Measurements from ENCODE around the gene PCSK6. TPM values are rescaled to one million over a fixed set of nuclear protein-coding genes. Genes with fewer than 3 reads are reported as not detected.

The PCSK6 gene
- total RNA-seq, 3 donors from 2014 or later (not counting 1 experiment from before 2014, with no cell fraction given), result 1.5 to 2.4 (median 2.4) TPM

DNA sequence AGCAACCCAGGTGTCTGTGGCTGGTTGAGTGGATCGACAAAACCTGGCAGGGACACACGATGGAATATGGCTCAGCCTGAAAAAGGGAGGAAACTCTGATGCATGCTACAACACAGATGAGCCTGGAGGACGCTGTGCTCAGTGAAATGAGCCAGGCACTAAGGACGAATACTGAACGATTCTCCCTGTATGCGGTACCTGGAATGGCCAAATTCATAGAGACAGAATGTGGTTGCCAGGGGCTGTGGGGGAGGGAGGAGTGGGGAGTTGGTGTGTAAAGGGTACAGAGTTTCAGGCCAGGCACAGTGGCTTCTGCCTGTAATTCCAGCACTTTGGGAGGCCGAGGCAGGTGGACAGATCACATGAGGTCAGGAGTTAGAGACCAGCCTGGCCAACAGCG lies 35.1 kb downstream of the PCSK6 start:
- Mint-ChIP-seq H3K27ac (no peak overlapping the region), H3K36me3 (no peaks in the 10 kb centered on the region), H3K9me3 (no peaks in the 10 kb centered on the region), H3K27me3 (ENCODE audit: low read depth in 2 of 2) (peaks cover 14 to 20% of the 10 kb centered on the region in 2 donors), H3K4me3 (no peak overlapping the region), H3K4me1 (no peaks in the 10 kb centered on the region)
- 91% methylated on average over 8 of the region's 8 CpGs for WGBS (ENCODE audit: insufficient coverage)
- DNase-seq (no peak), ATAC-seq (no peak)
- Histone ChIP-seq H3K27ac (ENCODE audit: low read length) (no peak overlapping the region), H3K27me3 (ENCODE audit: control insufficient read depth, insufficient read depth, low read length) (no peaks in the 10 kb centered on the region), H3K9me3 (ENCODE audit: control insufficient read depth, insufficient read depth, low read length) (no peaks in the 10 kb centered on the region), H3K4me3 (ENCODE audit: low read length) (no peak overlapping the region), H3K4me1 (ENCODE audit: control insufficient read depth, insufficient read depth, low read length) (no peaks in the 10 kb centered on the region), H3K36me3 (ENCODE audit: control insufficient read depth, insufficient read depth, low read length) (no peaks in the 10 kb centered on the region)
- TF ChIP-seq, protein P1, sequence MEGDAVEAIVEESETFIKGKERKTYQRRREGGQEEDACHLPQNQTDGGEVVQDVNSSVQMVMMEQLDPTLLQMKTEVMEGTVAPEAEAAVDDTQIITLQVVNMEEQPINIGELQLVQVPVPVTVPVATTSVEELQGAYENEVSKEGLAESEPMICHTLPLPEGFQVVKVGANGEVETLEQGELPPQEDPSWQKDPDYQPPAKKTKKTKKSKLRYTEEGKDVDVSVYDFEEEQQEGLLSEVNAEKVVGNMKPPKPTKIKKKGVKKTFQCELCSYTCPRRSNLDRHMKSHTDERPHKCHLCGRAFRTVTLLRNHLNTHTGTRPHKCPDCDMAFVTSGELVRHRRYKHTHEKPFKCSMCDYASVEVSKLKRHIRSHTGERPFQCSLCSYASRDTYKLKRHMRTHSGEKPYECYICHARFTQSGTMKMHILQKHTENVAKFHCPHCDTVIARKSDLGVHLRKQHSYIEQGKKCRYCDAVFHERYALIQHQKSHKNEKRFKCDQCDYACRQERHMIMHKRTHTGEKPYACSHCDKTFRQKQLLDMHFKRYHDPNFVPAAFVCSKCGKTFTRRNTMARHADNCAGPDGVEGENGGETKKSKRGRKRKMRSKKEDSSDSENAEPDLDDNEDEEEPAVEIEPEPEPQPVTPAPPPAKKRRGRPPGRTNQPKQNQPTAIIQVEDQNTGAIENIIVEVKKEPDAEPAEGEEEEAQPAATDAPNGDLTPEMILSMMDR (IDR thresholded peaks at IDR 0.05), result no peak
- intact Hi-C loops (cut with micrococcal nuclease), result no loop called here

DNA sequence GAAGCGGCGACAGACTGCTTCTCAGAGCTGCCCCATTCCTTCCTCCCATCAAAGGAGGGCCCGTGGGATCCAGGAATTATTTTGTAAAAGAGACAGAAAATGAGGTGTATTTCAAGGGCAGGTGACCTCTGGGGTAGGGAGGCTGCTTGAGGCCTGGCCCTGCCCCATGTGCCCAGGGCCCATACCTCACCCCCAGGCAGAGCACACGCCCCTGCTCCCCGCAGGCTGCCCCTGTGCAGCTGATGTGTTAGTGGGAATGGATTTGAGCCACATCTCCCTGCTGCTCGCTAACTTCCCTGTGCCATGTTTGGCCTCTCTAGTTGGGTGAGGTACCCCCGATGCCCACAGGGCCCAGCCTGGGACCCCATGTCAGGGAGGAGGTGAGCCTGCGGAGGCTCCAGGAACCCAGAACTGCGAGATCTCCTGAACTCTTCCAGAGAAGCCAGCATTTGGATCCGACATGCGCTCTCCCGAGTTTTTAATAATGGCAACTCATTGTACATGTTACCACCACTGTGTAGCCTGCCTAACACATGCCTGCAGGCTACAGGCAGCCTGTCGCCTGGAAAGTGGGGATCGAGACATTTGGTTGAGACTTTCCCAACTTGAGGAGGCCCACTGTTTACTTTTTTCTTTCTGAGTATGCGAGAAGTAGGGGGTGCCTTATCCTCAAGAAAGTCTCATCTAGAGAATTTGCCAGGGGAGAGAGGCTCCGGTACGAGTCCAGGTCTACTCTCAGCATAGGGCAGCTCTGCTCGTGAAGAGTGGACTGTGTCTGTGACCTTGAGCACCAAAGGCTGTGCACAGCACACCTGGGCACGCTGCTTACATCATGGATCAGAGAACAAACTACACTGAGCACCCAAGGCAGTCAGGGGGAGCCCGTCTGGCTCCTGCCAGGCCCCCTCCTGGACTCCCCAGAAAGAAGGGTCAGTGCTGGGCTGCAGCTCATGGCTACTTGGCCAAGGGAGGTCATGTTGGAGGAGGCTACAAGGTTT lies 36.1 kb downstream of the PCSK6 start:
- Histone ChIP-seq H3K4me1 (ENCODE audit: control insufficient read depth, insufficient read depth, low read length) (no peaks in the 10 kb centered on the region), H3K27me3 (ENCODE audit: control insufficient read depth, insufficient read depth, low read length) (no peaks in the 10 kb centered on the region), H3K27ac (ENCODE audit: low read length) (no peak overlapping the region), H3K36me3 (ENCODE audit: control insufficient read depth, insufficient read depth, low read length) (no peaks in the 10 kb centered on the region), H3K9me3 (ENCODE audit: control insufficient read depth, insufficient read depth, low read length) (no peaks in the 10 kb centered on the region), H3K4me3 (ENCODE audit: low read length) (no peak overlapping the region)
- Mint-ChIP-seq H3K36me3 (no peaks in the 10 kb centered on the region), H3K27ac (no peak overlapping the region), H3K4me3 (no peak overlapping the region), H3K4me1 (no peaks in the 10 kb centered on the region), H3K27me3 (ENCODE audit: low read depth in 2 of 2) (peaks cover 14 to 20% of the 10 kb centered on the region in 2 donors), H3K9me3 (no peaks in the 10 kb centered on the region)
- no peak for DNase-seq
- WGBS (ENCODE audit: insufficient coverage), result 91% methylated on average over 19 of the region's 20 CpGs
- intact Hi-C loops (cut with micrococcal nuclease), result no loop called here
- TF ChIP-seq, protein P1 (IDR thresholded peaks at IDR 0.05), result no peak
- ATAC-seq, result no peak

- Histone ChIP-seq H3K9me3 (ENCODE audit: control insufficient read depth, insufficient read depth, low read length) (no peaks in the 10 kb centered on the region), H3K4me3 (ENCODE audit: low read length) (no peak overlapping the region), H3K27ac (ENCODE audit: low read length) (no peak overlapping the region), H3K36me3 (ENCODE audit: control insufficient read depth, insufficient read depth, low read length) (no peaks in the 10 kb centered on the region), H3K4me1 (ENCODE audit: control insufficient read depth, insufficient read depth, low read length) (no peaks in the 10 kb centered on the region), H3K27me3 (ENCODE audit: control insufficient read depth, insufficient read depth, low read length) (no peaks in the 10 kb centered on the region)
- Mint-ChIP-seq H3K4me1 (no peaks in the 10 kb centered on the region), H3K36me3 (no peaks in the 10 kb centered on the region), H3K9me3 (no peaks in the 10 kb centered on the region), H3K27ac (no peak overlapping the region), H3K4me3 (no peak overlapping the region), H3K27me3 (ENCODE audit: low read depth in 2 of 2) (peaks cover 14 to 25% of the 10 kb centered on the region in 2 donors)
- DNase-seq, result no peak
- intact Hi-C loops (cut with micrococcal nuclease), result no loop called here
- 78% methylated on average over 11 of the region's 11 CpGs for WGBS (ENCODE audit: insufficient coverage)
- no peak for ATAC-seq
- TF ChIP-seq, protein P1 (IDR thresholded peaks at IDR 0.05), result no peak
Measured at GRCh38 chr15:101452572-101452971, 36.9 kb downstream of the PCSK6 start.
